Retinal pigment epithelial cell (primary cell): ENCODE results near the gene L2HGDH.

Source experiments
- DNase-seq: peaks from one replicate; pipeline ENCODE4 v3.0.0-alpha.2; 2010; ENCODE audit warnings: low read depth
- H3K4me3 ChIP-seq: 2 replicates; pipeline ENCODE4 v1.5.1; 2011; ENCODE audit warnings: mild to moderate bottlenecking, low read length, control low read depth, moderate library complexity
- CTCF ChIP-seq: conservative IDR thresholded peaks from 2 replicates; pipeline ENCODE4 v1.5.1; 2011; ENCODE audit warnings: low read depth, low read length, control low read depth, inconsistent platforms

L2HGDH gene

GRCh38 chr14:50355692-50356091 lies 43.7 kb upstream of the L2HGDH start:
- no peak for DNase-seq
- no peak overlapping the region for H3K4me3 ChIP-seq
- no peak for TF ChIP-seq CTCF

- no peak overlapping the region for H3K4me3 ChIP-seq
- TF ChIP-seq CTCF, result no peak
- DNase-seq, result no peak
These were observed 42.5 kb upstream of the L2HGDH start for GRCh38 chr14:50354527-50354926.

- H3K4me3 ChIP-seq, result no peak overlapping the region
- DNase-seq, result no peak
- no peak for TF ChIP-seq CTCF
These were observed 41.1 kb upstream of the L2HGDH start for GRCh38 chr14:50353126-50353525.

- H3K4me3 ChIP-seq, result no peak overlapping the region
- TF ChIP-seq CTCF, result no peak
- no peak for DNase-seq
These were observed 40.6 kb upstream of the L2HGDH start for GRCh38 chr14:50352584-50352983.

GRCh38 chr14:50350975-50351374 lies 38.9 kb upstream of the L2HGDH start:
- TF ChIP-seq CTCF, result no peak
- no peak for DNase-seq

GRCh38 chr14:50348933-50349332 lies 36.9 kb upstream of the L2HGDH start:
- TF ChIP-seq CTCF, result no peak
- H3K4me3 ChIP-seq, result no peak overlapping the region
- DNase-seq, result no peak

More at GRCh38 chr14:50350975-50351374, 38.9 kb upstream of the L2HGDH start:
- H3K4me3 ChIP-seq, result no peak overlapping the region

GRCh38 chr14:50347521-50347920 lies 35.5 kb upstream of the L2HGDH start:
- H3K4me3 ChIP-seq, result no peak overlapping the region
- no peak for DNase-seq
- TF ChIP-seq CTCF, result no peak
